ENCODE measurements around the gene MAPT. TPM values are rescaled to one million over a fixed set of nuclear protein-coding genes. Genes with fewer than 3 reads are reported as not detected.
A peak's percentile ranks its signal among the peaks of the same experiment; 100 is the strongest.

MAPT gene
- polyA plus RNA-seq, 1 experiment = 0.27 TPM

DNA sequence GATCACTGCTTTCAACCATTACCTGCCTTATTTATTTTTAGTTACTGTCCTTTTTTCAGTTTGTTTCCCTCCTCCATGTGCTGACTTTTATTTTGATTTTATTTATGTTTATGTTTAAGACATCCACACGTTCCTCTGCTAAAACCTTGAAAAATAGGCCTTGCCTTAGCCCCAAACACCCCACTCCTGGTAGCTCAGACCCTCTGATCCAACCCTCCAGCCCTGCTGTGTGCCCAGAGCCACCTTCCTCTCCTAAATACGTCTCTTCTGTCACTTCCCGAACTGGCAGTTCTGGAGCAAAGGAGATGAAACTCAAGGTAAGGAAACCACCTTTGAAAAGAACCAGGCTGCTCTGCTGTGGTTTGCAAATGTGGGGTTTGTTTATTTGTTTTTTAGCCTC lies 95.4 kb downstream of the MAPT start:
- Histone ChIP-seq H3K27ac (ENCODE audit: low read depth, low read length) (no peak overlapping the region), H3K27me3 (ENCODE audit: control insufficient read depth, insufficient read depth, low read length) (peaks cover 13% of the 10 kb centered on the region), H3K9me3 (ENCODE audit: control insufficient read depth, insufficient read depth, low read length) (no peaks in the 10 kb centered on the region), H3K4me3 (ENCODE audit: low read depth, low read length) (no peak overlapping the region)
- TF ChIP-seq CTCF (IDR thresholded peaks at IDR 0.05; ENCODE audit: low read depth, low read length) = no peak
- DNase-seq (ENCODE audit: low read depth, low spot score) = no peak
- CTCF ChIA-PET = interaction anchor here (1.1 to 2.0 kb wide), 4 partner anchors 13 to 297 kb away, joined by 4 to 9 read pairs (median 4); no protein-coding TSS in a partner anchor
- POLR2A ChIA-PET = no interaction called here

DNA sequence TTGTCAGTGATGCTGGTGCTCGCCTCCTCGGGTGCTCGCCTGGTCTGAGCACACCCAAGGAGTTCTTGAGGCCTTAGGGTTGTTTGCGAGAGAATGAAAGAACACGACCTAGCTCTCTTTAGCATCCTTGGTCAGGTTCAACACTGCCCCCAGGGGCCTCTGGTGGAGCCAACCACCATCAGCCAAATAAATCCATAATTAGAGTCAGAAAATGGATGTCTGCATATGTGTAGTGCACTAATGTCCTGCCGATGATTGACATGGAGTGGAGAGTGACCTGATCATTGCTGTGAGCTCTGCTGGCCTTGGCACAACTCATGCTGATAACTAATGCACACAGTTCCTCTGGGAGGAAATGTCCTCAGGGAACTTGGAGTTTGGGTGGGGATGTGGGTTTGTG lies 96.5 kb downstream of the MAPT start:
- Histone ChIP-seq H3K9me3 (ENCODE audit: control insufficient read depth, insufficient read depth, low read length) (no peaks in the 10 kb centered on the region), H3K4me3 (ENCODE audit: low read depth, low read length) (no peak overlapping the region), H3K27ac (ENCODE audit: low read depth, low read length) (no peak overlapping the region), H3K27me3 (ENCODE audit: control insufficient read depth, insufficient read depth, low read length) (peaks cover 10% of the 10 kb centered on the region)
- peak; percentile 19 for TF ChIP-seq CTCF (IDR thresholded peaks at IDR 0.05; ENCODE audit: low read depth, low read length)
- CTCF ChIA-PET = interaction anchor here (1.1 to 2.0 kb wide), 4 partner anchors 11 to 296 kb away, joined by 4 to 9 read pairs (median 4); no protein-coding TSS in a partner anchor
- no peak for DNase-seq (ENCODE audit: low read depth, low spot score)
- POLR2A ChIA-PET = no interaction called here

DNA sequence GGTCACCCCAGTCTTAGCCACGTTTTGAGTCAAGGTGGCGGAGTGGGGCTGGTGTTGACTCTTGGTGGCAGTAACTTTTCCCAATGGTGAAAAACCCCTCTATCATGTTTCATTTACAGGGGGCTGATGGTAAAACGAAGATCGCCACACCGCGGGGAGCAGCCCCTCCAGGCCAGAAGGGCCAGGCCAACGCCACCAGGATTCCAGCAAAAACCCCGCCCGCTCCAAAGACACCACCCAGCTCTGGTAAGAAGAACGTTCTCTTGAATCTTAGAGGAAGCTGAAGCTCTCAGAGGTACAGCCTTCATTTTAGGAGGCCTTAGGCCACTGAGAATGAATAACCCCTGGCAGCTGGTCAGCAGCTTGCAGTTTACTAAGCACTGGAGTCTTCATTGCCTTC lies 97.0 kb downstream of the MAPT start:
- TF ChIP-seq CTCF (IDR thresholded peaks at IDR 0.05; ENCODE audit: low read depth, low read length) = no peak
- ChIA-PET CTCF (interaction anchor here (1.7 to 2.0 kb wide), 2 partner anchors 42 to 295 kb away, joined by 5 to 9 read pairs; no protein-coding TSS in a partner anchor), POLR2A (no interaction called here)
- DNase-seq (ENCODE audit: low read depth, low spot score) = no peak
- Histone ChIP-seq H3K9me3 (ENCODE audit: control insufficient read depth, insufficient read depth, low read length) (no peaks in the 10 kb centered on the region), H3K27ac (ENCODE audit: low read depth, low read length) (no peak overlapping the region), H3K4me3 (ENCODE audit: low read depth, low read length) (no peak overlapping the region), H3K27me3 (ENCODE audit: control insufficient read depth, insufficient read depth, low read length) (peaks cover 12% of the 10 kb centered on the region)

GRCh38 chr17:45992175-45992574 lies 97.8 kb downstream of the MAPT start:
- ChIA-PET CTCF (no interaction called here), POLR2A (no interaction called here)
- no peak for DNase-seq (ENCODE audit: low read depth, low spot score)
- no peak overlapping the region for H3K4me3 ChIP-seq (ENCODE audit: low read depth, low read length)
- peaks cover 16% of the 10 kb centered on the region for H3K27me3 ChIP-seq (ENCODE audit: control insufficient read depth, insufficient read depth, low read length)
- H3K27ac ChIP-seq (ENCODE audit: low read depth, low read length) = no peak overlapping the region
- H3K9me3 ChIP-seq (ENCODE audit: control insufficient read depth, insufficient read depth, low read length) = no peaks in the 10 kb centered on the region
- no peak for TF ChIP-seq CTCF (IDR thresholded peaks at IDR 0.05; ENCODE audit: low read depth, low read length)

GRCh38 chr17:45992904-45993303 lies 98.5 kb downstream of the MAPT start:
- H3K27me3 ChIP-seq (ENCODE audit: control insufficient read depth, insufficient read depth, low read length) = peaks cover 14% of the 10 kb centered on the region
- CTCF ChIA-PET = no interaction called here
- POLR2A ChIA-PET = no interaction called here
- H3K9me3 ChIP-seq (ENCODE audit: control insufficient read depth, insufficient read depth, low read length) = no peaks in the 10 kb centered on the region
- TF ChIP-seq CTCF (IDR thresholded peaks at IDR 0.05; ENCODE audit: low read depth, low read length) = no peak
- H3K4me3 ChIP-seq (ENCODE audit: low read depth, low read length) = no peak overlapping the region
- no peak overlapping the region for H3K27ac ChIP-seq (ENCODE audit: low read depth, low read length)
- no peak for DNase-seq (ENCODE audit: low read depth, low spot score)
